Right renal cortex interstitium (tissue), 3 donors: ENCODE data around the gene F2RL3. TPM values are rescaled to one million over a fixed set of nuclear protein-coding genes. Genes with fewer than 3 reads are reported as not detected.
A peak's percentile ranks its signal among the peaks of the same experiment; 100 is the strongest.

Source experiments
- DNase-seq, 3 donors: peaks; one replicate each; pipeline ENCODE4 v3.0.0-alpha.2; 2013; ENCODE audit warnings: low read depth in 3 of 3, low spot score in 2 of 3
- polyA plus RNA-seq, 3 donors: library from polyadenylated mRNA; unstranded; fragments of 120-200 nt; gene quantifications; one replicate each; pipeline ENCODE4 v1.2.1, GENCODE V29; 2013; ENCODE audit not compliant: insufficient read length in 3 of 3

The F2RL3 gene
- polyA plus RNA-seq, 3 donors = 0.58 to 1.0 (median 0.87) TPM

DNA sequence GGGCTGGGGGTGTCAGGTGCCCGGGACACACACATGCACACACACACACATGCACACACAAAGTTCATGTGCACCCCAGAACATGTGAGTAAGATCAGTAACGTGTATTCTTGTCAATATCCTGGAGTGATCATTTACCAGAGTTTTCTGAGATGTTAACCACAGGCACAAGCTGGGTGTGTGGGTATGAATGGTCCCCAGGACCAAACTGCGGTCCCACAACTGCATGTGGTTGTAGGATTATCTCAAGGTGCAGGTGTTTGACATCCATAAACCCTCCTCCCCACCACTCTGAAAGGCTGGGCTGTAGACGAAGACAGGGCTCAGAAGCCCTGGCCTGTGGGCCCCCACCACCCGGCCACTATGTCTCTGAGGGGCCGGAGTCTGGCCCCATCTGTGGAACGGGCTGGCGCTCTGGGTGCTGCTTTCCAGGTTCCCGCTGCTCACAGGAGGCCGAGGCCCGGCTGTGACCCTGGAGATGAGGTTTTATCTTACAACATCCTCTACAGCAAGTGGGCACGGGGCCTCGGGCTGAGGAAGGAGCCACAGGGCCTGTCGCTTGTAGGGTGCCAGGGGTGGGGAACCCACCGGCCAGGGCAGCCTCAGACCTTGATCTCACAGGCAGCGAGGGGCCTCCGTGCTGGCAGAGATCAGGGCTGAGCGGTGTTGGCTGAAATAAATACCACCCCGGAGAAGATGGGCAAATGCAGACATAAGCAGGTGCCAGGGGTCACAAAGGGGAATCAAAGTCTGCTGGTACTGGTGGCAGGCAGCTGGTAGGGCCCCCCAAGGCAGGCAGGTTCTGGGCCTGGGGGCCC, 4.3 kb downstream of the F2RL3 start:
- DNase-seq = no peak

DNA sequence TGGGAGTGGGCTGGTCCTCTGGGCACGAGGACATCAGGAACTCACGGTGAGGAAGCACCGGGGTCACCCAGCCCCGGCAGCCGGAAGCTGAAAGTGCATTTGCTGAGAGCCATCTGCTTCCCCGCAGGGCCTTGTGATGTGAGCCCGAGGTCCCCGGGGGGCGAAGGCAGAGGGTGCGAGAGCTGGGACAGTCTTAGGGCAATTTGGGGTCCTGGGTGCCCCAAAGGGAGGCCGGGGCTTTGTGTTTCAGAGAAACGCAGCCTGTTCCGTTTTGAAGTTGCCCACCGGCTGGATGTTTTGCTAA, 4.8 kb downstream of the F2RL3 start:
- DNase-seq = no peak

DNA sequence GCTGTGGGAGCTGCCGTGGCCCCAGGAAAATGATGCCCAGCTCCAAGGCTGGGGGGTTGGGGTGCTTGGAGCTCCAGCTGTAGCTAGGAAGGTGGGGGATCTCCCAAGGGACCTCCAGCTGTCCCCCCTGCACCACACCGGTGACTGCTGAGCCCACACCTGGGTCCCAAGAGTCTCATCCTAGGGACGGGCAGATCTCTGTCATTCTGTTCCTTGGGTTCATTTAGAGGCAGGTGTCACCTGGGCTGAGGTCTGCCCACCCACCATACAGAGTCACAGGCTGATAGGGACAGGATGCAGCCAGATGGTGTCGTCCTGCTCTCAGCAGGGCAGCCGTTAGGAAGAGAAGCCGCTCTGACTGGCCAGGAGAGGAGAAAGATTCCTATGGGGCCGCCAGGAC, 5.3 kb downstream of the F2RL3 start:
- no peak for DNase-seq

DNA sequence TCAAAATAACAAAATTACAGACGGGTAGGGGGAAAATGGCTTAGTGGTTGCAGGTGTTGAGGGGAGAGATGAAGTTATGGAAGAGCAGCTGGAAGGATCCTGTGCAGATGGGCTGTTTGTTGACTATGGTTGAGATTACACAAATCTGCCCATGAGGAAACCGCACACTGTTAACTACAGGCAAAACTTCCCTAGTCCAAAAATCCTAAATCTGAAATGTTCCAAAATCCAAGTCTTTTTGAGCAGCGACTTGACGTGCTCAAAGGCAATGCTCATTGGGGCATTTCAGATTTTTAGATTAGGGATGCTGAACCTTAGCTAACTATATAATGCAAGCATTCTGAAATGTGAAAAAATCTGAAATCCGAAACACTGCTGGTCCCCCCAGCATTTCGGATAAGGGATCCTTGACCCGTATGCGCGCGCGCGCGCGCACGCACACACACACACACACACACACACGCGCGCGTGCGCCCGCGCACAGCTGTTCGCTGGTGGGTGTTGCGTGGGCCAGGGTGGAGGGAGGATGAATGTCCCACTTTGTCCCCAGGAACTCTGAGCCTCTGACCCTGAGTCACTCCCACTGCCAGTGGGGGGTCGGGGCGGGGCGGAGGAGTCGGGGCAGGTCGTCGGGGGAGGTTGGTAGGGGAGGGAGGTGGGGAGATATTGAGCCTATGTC, 6.8 kb downstream of the F2RL3 start:
- no peak for DNase-seq

DNA sequence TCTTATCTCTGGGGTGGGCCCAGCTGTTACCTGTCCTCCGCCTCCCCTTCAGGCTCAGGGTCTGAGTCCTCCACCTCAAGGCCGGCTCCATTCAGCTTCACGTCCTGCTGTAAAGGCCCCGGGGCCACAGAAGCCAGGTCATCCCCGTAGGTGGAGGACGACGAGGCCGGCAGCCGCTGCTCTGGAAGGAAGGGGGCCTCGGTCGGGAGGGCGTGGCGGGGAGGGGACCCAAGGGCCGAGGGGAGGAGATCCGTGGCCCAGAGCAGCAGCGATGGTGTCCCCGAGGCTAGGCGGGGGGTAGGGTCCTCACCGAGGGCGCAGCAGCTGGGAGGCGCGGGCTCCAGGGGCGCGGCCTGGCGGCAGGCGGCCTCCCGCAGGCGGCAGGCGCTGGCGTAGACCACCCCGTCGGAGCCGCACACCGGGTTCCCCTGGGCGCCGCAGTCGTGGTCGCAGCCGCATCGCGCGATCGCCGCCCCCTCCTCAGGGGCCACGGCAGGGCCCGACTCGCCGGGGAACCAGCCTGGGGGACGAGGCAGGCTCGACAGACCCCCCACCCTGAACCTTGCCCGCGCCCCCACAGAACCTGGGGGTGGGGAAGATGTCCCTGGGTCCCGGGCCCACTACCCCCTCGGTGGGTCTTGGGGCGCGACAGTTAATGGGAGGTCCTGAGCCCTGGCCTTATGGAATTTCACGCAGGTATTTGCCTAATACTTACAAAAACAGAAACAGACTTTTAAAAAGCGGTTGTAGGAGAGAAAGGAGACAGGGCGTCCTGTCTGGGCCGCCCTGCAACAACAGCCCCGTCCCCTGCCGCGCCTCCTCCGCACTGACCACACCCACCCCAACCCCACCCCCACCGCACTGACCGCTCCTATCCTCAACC, 7.6 kb downstream of the F2RL3 start:
- no peak for DNase-seq

DNA sequence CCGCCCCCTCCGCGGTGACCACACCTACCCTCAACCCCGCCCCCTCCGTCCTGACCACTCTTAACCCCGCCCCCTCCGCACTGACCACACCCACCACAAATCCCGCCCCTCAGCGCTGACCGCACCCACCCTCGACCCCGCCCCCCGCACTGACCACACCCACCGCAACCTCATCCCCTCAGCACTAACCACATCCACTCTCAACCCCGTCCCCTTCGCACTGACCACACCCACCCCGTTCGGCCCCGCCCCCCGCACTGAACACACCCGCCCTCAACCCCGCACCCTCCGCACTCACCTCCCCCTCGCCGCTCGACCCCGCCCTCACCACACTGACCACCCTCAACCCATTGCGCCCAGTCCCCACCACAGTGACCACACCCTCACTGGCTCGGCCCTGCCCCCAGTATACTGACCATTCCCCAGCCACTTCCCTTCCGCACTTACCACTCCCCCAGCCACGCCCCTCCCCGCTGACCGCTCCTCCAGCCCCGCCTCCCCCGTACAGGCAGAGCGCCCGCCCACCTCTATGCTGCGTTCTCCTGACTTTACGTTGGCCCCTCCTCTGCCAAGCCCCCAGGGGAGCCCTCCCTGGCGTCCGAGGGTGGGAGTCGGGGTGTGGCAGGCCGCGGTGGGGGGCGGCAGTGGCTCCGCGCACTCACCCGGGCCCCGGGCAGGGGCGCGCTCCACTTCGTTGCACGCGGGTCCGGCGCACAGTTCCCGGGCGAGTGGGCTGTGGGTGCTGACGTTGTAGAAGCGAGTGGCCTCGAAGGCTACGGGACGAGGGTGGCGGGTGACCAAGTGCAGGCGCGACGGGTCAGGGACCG, 8.4 kb downstream of the F2RL3 start:
- peak; percentile 65 to 85 (median 80) for DNase-seq

DNA sequence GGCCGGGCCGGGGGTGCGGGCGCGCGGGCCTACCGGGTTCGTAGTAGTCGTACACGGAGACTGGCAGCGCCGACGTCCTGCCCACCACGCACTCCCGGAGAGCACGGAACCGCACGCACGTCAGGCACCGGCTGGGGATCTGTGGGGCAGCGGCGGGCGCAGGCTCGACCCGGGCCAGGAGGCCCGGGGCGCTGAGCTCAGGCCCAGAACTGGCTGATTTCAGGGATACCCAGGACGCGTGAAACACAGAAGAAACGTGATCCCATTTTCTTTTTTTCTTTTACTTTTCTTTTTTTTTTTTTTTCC, 9.0 kb downstream of the F2RL3 start:
- no peak for DNase-seq

DNA sequence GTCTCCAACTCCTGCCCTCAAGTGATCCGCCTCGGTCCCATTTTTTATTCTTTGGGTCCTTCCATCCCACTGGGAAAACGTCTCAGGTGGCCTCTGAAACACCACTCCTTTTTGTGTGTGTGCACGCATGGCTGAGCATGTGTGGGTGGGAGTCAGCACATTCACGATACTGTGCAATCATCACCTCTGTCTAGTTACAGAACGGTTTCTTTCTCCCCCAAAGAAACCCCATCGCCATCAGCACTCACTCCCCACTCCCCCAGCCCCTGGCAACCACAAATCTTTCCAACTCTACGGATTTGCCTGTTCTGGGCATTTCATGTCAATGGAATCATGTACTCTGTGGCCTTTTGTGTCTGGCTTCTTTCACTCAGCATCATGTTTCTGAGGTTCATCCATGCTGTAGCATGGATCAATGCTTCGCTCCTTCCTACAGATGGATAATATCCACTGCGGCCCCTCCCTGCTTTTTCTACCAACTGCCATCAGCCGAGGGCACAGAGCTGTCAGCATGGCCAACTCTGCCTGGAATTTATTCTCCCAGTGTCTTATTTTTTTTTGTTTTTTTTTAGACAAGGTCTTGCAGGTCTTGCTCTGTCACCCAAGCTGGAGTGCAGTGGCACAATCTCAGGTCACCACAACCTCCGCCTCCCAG, 9.7 kb downstream of the F2RL3 start:
- no peak for DNase-seq

DNA sequence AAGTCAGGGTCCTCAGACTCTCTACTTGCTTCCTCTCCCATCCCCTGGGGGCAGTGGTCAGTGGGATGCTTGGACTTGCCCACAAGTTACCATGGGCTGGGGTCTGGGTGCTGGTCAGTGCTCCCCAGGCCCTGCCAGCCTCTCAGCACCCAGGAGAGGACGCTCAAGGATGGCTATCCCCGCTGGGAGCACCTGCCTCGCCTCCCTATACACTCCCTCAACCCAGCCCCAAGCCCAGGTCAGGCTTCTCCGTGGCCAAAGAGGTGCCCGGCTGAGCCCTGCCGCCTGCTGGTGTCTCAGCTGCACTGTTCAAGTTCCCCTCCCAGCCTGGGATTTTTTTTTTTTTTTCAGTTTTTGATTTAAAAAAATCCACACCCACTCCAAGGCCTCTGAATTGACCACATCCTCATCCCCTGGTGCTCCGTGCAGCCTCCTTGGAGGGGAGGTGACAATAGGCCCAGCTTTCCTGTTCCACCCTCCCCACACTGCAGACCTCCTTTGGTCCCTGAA, 10.8 kb downstream of the F2RL3 start:
- no peak for DNase-seq

DNA sequence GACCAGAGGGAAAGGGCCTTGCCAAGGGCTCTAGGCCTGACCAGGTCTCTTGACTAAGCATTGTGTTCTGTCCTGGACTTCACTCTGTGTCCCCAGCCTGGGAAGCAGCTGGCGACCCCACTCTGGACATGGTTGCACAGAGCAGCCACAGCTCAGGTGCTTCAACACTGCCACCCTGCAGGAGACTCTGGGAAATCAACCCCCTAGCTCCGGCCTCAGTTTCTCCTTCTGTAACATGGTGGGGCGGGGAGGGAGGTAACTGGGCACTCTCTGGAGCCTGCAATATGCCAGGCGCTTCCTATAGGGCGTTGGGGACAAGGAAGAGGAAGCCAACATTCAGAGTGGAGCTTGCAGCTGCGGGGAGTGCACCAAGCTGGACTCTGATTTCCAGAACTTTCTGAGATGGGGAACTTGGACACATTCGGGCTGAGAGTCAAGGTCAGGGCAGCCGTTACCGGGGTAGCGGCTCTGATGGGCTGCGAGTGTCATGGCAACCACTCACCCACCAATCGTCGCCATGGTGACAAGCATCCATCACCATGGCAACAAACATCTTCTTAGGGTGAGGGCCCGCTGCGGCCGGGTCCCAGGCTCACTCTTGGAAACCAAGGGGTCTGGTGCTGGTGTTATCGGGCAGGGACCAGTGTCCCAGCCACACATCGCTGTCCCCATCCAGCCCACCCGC, 12.8 kb downstream of the F2RL3 start:
- DNase-seq = no peak

DNA sequence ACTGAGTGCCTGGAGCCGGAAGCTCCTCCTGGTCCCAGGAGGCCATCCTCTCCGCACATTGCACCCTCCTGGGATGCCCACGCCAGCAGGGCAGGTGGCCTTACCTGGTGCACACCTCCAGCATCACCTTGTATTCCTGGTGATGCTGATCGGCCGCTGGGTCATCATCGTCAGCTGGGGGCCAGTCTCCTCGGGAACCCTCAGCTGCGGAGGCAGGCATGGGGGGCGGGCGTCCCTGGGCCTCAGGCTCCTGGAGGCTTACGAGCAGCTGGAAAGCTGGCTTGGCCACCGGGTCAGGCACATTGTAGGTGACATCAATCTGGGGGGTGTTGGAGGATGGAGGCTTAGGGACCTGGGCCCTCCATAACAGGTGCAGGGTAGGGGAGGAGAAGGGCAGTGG, 13.7 kb downstream of the F2RL3 start:
- no peak for DNase-seq

DNA sequence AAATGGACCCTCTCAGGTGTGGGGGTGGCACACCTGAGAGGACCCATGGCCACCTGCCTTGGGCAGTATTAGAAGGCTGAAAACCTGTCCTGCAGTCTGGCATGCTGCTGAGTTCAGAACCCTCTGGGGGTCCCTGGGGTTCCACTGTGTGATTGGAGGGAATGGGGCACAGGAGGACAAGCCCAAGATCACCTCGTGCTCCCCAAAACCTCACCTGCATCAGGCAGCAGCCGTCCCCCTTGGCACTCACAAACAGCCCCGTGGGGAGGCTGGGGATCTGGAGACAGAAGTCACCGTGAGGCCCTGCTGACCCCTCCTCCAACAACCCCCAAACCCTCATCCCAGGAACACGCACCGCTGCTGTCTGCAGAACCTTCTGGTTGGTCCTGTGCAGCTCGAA, 14.5 kb downstream of the F2RL3 start:
- DNase-seq = no peak

DNA sequence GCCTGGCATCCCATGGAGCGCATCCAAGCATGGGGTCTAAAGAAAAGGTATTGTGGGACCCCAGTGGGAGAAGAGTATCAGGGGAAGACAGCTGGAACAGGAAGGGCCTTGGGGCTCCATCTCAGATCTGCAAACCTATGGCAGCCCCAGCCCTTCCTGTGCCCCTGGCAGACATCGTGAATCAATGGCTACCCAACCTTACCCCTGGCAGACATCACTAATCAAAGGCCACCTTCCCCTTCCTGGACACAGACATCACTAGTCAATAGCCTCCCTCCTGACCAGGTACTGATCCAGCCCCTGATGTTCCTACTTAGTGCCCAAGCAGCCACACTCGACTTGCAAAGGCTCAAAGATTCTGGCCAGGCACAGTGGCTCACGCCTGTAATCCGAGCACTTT, 15.8 kb downstream of the F2RL3 start:
- DNase-seq = no peak

DNA sequence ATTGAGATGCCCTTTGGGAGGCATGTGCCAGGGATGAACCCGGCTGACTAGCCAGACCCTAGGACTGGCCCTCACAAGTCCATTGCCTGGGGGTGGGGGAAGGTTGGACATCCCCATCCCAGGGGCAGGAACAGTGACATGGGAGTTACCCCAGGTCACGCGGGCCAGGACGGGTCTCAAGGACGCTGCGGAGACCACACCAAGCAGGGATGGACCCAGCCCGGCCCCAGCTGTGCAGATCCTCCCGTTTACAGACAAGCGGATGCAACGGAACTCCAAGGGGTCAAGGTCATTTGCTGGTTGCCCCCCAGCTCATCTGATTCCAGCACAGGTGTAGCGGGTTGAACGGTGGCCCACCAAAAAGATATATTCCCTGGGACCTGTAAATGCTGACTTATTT, 20.0 kb downstream of the F2RL3 start:
- DNase-seq = no peak

DNA sequence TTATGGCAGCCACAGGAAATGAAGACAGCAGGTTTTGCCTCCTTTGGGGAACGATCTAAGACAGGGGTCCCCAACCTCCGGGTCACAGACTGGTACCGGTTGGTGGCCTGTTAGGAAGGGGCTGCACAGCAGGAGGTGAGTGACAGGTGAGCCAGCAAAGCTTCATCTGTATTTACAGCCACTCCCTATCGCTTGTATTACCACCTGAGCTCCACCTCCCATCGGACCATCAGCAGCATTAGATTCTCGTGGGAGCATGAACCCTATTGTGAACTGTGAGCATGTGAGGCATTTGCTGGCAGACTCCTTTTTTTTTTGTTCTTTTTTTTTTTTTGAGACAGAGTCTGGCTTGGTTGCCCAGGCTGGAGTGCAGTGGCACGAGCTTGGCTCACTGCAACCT, 22.2 kb downstream of the F2RL3 start:
- DNase-seq = no peak

DNA sequence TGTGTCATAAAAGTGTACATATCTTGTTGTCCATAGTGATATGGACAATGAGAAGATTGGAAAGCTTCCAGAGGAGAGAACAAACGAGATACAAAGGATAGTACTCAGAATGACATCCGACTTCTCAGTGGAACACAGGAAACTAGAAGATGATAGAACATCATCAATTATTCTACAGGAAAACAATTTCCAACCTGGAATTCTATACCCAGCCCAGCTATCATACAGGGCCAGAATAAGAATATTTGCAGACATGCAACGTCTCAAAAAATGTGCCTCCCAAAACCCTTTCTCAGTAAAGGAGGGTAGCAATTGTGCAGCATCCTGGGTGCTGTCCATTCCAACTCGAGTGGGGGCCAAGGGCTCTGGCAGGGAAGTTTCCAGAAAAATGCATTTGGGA, 24.0 kb downstream of the F2RL3 start:
- DNase-seq = no peak

DNA sequence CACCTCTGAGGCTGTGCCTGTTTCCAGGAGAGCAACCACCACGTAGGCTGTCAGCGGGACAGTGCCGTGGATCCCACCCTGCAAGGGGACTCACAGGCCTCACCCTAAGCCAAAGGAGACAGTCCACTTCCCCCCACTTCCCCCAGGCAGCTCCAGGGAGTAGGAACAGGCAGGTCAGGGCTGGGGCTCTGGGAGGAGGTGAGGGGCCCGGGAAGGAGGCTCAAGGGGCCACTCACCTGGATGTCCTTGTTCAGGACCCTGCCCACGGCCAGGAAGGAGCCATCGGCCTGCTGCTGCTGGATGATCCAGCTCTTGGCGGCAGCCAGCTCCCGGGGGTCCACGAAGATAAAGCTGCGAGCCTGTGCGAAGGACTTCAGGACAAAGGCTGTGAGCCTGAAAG, 25.6 kb downstream of the F2RL3 start:
- no peak for DNase-seq

DNA sequence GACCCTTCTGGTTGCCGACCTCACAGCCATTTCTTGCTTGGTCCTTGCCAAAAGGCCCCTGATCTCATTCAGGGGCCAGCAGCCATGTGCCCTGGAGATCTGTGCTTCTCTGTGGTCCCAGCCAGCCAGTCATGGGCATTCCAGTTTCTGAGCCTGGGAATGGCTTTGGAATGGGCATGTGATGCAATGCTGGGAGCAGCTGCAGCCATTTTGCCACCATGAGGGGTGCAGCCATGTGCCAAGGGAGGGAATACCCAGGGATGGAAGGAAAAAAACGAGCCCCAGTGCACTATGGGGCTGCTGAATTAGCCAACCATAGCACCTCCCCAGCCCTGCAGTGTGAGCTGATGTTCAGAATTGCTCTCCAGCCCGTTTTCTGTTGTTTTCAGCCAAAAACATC, 26.3 kb downstream of the F2RL3 start:
- DNase-seq = no peak

DNA sequence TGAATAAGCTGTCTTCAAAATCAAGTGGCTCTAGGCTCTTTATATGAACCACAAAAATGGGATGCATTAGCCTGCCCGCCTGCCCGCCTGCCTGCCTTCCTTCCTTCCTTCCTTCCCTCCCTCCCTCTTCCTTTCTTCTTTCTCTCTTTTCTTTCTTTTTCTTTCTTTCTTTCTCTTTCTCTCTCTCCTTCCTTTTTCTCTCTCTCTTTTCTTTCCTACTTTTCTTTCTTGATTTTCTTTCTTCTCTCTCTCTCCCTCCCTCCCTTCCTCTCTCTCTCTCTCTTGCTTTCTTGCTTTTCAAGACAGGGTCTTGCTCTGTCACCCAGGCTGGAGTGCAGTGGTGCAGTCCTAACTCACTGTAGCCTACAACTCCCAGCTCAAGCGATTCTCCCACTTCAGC, 26.9 kb downstream of the F2RL3 start:
- DNase-seq = no peak

DNA sequence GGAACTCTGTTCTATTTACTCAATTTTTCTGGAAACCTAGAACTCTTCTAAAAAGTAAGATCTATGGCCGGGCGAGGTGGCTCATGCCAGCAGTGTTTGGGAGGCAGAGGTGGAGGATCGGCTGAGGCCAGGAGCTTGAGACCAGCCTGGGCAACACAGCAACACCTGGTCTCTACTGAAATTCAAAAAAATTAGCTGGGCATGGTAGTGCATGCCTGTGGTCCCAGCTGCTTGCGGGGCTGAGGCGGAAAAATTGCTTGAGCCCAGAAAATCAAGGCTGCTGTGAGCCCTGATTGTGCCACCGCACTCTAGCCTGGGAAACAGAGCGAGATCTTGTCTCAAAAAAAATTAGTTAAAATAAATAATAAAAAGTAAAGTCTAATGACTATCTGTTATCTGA, 28.6 kb downstream of the F2RL3 start:
- no peak for DNase-seq
